ENCODE results near the gene RIMKLB.
A peak's percentile ranks its signal among the peaks of the same experiment; 100 is the strongest.

The RIMKLB gene

DNA sequence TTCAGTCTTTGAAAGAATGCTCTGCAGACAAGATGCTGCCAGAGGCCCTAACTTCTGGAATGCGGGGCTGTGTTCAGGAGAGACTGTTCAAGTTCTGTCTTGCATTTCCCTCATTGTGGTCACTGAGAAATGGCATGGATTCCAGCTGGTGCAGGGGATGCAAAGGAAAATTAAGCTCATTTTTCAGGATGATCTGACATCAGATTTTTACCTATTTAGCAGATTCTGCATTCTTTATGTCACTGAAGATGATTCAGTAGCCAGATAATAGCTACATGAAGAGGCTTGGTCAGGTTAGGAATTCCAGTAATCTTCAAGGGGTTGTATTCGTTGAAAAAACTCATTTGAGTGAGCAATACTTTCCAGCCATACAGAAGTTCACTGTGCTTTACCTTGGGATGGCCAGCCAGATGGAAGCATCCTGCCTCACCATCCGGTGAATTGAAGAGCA, 19.1 kb upstream of the RIMKLB start:
- H3K9ac ChIP-seq (ENCODE audit: low read length), result no peak overlapping the region
- no peaks in the 10 kb centered on the region for H3K9me3 ChIP-seq (ENCODE audit: low read length)
- H3K4me2 ChIP-seq (ENCODE audit: low read length), result no peak overlapping the region
- H3K4me1 ChIP-seq (ENCODE audit: insufficient read depth, low read length, severe bottlenecking), result peaks cover 37% of the 10 kb centered on the region
- H2AFZ ChIP-seq (ENCODE audit: low read length), result no peak overlapping the region
- no peaks in the 10 kb centered on the region for H3K9me2 ChIP-seq (ENCODE audit: low read depth, low read length)
- no peaks in the 10 kb centered on the region for H3K36me3 ChIP-seq (ENCODE audit: insufficient read depth, low read length)
- no peak overlapping the region for H3K4me3 ChIP-seq (ENCODE audit: low read depth, low read length, poor library complexity, severe bottlenecking)
- no peaks in the 10 kb centered on the region for H3F3A ChIP-seq (ENCODE audit: insufficient read depth, low read length)
- no peaks in the 10 kb centered on the region for H3K27me3 ChIP-seq (ENCODE audit: insufficient read depth, low read length)
- H3K27ac ChIP-seq (ENCODE audit: low read depth, low read length, poor library complexity, severe bottlenecking), result no peak overlapping the region
- H3K79me2 ChIP-seq (ENCODE audit: insufficient read depth, low read length), result no peaks in the 10 kb centered on the region
- TF ChIP-seq, protein P1, sequence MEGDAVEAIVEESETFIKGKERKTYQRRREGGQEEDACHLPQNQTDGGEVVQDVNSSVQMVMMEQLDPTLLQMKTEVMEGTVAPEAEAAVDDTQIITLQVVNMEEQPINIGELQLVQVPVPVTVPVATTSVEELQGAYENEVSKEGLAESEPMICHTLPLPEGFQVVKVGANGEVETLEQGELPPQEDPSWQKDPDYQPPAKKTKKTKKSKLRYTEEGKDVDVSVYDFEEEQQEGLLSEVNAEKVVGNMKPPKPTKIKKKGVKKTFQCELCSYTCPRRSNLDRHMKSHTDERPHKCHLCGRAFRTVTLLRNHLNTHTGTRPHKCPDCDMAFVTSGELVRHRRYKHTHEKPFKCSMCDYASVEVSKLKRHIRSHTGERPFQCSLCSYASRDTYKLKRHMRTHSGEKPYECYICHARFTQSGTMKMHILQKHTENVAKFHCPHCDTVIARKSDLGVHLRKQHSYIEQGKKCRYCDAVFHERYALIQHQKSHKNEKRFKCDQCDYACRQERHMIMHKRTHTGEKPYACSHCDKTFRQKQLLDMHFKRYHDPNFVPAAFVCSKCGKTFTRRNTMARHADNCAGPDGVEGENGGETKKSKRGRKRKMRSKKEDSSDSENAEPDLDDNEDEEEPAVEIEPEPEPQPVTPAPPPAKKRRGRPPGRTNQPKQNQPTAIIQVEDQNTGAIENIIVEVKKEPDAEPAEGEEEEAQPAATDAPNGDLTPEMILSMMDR (IDR thresholded peaks at IDR 0.05; ENCODE audit: low read length), result no peak
- no peak for TF ChIP-seq EZH2 (IDR thresholded peaks at IDR 0.05; ENCODE audit: borderline replicate concordance, low read length)
- H4K20me1 ChIP-seq (ENCODE audit: insufficient read depth, low read length), result no peaks in the 10 kb centered on the region

DNA sequence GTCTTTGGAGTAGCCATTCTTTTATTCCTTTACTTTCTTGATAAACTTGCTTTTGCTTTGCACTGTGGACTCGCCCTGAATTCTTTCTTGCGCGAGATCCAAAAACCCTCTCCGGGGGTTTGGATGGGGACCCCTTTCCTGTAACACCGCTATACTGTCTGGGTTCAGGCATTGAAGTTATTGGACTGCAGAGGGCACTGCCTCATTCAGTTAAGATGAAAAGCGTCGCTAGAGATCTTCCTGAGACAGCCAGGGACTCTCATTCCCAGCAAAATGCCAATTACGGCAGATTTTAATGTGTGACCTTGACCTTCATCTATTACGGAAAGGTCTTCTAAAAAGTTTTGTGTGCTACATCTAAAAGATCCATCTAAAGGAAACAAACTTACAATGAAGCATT, 17.3 kb upstream of the RIMKLB start:
- Histone ChIP-seq H3F3A (ENCODE audit: insufficient read depth, low read length) (no peaks in the 10 kb centered on the region), H3K9ac (ENCODE audit: low read length) (no peak overlapping the region), H3K4me3 (ENCODE audit: low read depth, low read length, poor library complexity, severe bottlenecking) (no peak overlapping the region), H3K27ac (ENCODE audit: low read depth, low read length, poor library complexity, severe bottlenecking) (no peak overlapping the region), H3K36me3 (ENCODE audit: insufficient read depth, low read length) (no peaks in the 10 kb centered on the region), H3K79me2 (ENCODE audit: insufficient read depth, low read length) (no peaks in the 10 kb centered on the region), H3K4me2 (ENCODE audit: low read length) (no peak overlapping the region), H3K9me3 (ENCODE audit: low read length) (no peaks in the 10 kb centered on the region), H2AFZ (ENCODE audit: low read length) (no peak overlapping the region), H4K20me1 (ENCODE audit: insufficient read depth, low read length) (no peaks in the 10 kb centered on the region), H3K4me1 (ENCODE audit: insufficient read depth, low read length, severe bottlenecking) (peaks cover 30% of the 10 kb centered on the region), H3K9me2 (ENCODE audit: low read depth, low read length) (no peaks in the 10 kb centered on the region), H3K27me3 (ENCODE audit: insufficient read depth, low read length) (no peaks in the 10 kb centered on the region)
- TF ChIP-seq, protein P1 (IDR thresholded peaks at IDR 0.05; ENCODE audit: low read length), result peak; percentile 45; the same call in 1 of the 2 replicates
- TF ChIP-seq EZH2 (IDR thresholded peaks at IDR 0.05; ENCODE audit: borderline replicate concordance, low read length), result no peak

DNA sequence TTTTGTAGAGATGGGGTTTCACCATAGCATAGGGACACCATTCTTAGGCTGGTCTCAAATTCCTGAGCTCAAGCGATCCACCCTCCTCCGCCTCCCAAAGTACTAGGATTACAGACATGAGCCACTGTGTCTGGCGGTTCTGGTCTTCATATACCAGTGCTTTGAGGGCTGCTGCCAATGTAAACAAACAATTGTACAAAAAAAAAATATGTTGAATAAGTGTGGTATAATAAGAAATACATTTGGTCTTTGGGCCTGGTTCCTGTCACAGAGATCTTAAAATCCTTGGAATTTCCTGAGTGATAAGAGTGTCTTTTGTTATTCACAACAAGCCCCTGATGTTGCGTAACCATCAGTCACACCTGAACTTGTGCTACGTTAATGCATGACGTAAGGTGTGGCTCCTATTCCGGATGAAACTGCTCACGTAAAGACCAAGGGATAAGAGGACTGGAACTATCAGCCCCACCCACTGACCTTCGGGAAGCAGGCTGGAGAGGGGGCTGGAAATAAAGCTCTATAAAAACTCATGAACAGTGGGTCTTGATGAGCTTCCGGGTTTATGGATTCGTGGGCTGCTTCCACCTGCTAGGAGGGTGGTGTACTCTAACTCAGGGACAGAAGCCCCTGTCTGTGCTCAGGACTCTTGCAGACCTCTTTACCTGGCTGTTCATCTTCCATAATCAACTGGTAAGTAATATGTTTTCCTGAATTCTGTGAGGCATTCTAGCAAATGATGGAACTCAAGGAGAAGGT, 16.5 kb upstream of the RIMKLB start:
- Histone ChIP-seq H3F3A (ENCODE audit: insufficient read depth, low read length) (no peaks in the 10 kb centered on the region), H3K9me2 (ENCODE audit: low read depth, low read length) (no peaks in the 10 kb centered on the region), H3K9ac (ENCODE audit: low read length) (no peak overlapping the region), H3K4me2 (ENCODE audit: low read length) (no peak overlapping the region; the same call in 1 of the 2 replicates), H2AFZ (ENCODE audit: low read length) (peak overlapping the region; percentile 12; the same call in 1 of the 2 replicates), H4K20me1 (ENCODE audit: insufficient read depth, low read length) (no peaks in the 10 kb centered on the region), H3K27me3 (ENCODE audit: insufficient read depth, low read length) (no peaks in the 10 kb centered on the region), H3K79me2 (ENCODE audit: insufficient read depth, low read length) (no peaks in the 10 kb centered on the region), H3K36me3 (ENCODE audit: insufficient read depth, low read length) (no peaks in the 10 kb centered on the region), H3K9me3 (ENCODE audit: low read length) (no peaks in the 10 kb centered on the region), H3K4me3 (ENCODE audit: low read depth, low read length, poor library complexity, severe bottlenecking) (no peak overlapping the region), H3K4me1 (ENCODE audit: insufficient read depth, low read length, severe bottlenecking) (peaks cover 23% of the 10 kb centered on the region), H3K27ac (ENCODE audit: low read depth, low read length, poor library complexity, severe bottlenecking) (peak overlapping the region; percentile 37)
- TF ChIP-seq, protein P1 (IDR thresholded peaks at IDR 0.05; ENCODE audit: low read length), result no peak
- no peak for TF ChIP-seq EZH2 (IDR thresholded peaks at IDR 0.05; ENCODE audit: borderline replicate concordance, low read length)
